22Rv1 (cell line): ENCODE results near the gene GALR3.

ENCODE experiments used
- CTCF ChIP-seq: fragments of 450-650 bp; IDR thresholded peaks from 2 replicates; pipeline ENCODE4 v1.5.1; 2017; ENCODE audit warnings: mild to moderate bottlenecking
- ZFX ChIP-seq: fragments of 450-650 bp; IDR thresholded peaks from 2 replicates; pipeline ENCODE4 v1.6.1; 2017; ENCODE audit warnings: antibody characterized with exemption, borderline replicate concordance

GRCh38 chr22:37790234-37790633 lies 32.9 kb upstream of the GALR3 start:
- TF ChIP-seq CTCF (no peak), ZFX (no peak)
